DMS153 treated with DMSO at 0.1 percent for 48 hours (cell line): ENCODE measurements around the gene ZBTB6.

Source experiments
- DNase-seq: peaks from one replicate; lab custom pipeline; 2025; ENCODE audit not compliant: unreplicated experiment; lab: John Stamatoyannopoulos, UW

ZBTB6 gene

GRCh38 chr9:122912964-122913673 lies at the start of gene ZBTB6:
TSS of gene ZBTB6 (minus strand) at chr9:122913323. CDS start at chr9:122912072, 1,251 bp downstream.
- peak; percentile 48 for DNase-seq

DNA sequence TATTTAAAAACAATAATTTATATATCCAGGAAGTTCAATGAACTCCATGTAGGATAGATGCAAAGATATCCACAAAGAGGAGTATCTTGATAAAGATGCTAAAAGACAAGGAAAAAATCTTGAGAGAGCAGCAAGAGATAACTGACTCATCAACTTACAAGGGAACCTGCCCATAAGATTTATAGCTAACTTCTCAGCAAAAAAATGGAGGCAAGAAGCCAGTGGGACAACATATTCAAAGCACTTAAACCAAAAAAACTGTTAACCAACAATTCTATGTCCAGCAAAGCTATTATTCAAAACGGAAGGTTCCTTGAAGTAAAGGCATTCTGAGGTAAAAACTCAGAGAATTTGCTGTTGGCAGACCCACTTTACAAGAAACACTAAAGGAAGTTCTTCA lies 48.0 kb upstream of the ZBTB6 start:
- DNase-seq: no peak

DNA sequence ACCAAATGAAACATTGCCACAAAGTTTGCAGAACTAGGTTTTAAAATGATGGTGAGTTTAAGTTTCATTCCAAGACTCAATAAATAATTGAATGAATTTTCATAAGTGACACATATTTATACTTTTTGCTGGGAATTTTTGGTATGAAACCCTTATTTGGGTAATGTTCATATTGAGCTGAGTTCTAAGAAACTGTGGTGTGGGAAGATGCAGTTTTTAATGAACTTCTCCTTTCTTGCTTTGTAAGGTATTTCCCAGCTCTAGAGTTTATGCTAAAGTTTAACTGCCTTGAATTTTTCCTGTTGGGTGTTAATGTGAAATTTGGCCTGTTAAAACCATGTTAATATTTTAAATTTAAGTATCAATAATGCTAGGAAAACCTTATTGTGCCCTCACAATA lies 42.8 kb upstream of the ZBTB6 start:
- no peak for DNase-seq

DNA sequence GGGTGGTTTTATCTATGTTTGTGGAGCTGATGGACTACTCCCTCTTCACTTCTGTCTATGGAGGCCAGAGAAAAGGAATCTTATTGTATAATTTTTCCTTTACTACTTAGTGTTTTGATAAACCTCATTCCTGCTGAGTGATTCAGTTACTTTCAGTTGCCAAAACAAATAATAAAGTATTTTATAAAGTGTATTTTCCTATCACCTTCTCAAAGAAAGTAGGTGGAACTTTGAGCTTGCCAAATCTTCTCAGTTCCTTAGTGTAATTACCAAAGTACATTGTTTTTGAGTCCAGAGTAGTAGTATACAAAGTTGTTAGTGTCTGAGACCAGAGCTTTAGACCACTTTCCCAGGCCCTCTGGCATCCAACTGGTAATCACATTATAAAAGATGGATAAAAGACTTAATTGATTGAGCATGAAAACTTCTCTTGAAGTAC lies 41.1 kb upstream of the ZBTB6 start:
- no peak for DNase-seq

GRCh38 chr9:122951056-122951455 lies 37.9 kb upstream of the ZBTB6 start:
- no peak for DNase-seq

DNA sequence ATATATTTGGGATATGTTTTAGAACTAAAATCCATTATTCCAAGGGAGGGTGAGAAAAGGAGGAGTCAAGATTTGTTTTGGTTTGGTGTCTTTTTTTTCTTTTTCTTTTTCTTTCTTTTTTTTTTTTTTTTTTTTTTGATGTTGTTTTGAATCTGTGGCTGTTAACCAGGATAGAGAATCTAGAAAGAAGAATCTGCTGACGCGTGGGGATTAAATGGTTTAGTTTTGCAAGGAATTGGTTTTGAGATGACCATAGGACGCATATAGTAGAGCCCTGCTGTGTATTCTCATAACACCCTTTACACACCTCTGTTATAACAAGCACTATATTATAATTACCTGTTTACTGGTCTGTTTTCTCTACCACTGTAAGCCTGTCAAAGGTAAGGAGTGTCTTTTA lies 37.1 kb upstream of the ZBTB6 start:
- DNase-seq: no peak

DNA sequence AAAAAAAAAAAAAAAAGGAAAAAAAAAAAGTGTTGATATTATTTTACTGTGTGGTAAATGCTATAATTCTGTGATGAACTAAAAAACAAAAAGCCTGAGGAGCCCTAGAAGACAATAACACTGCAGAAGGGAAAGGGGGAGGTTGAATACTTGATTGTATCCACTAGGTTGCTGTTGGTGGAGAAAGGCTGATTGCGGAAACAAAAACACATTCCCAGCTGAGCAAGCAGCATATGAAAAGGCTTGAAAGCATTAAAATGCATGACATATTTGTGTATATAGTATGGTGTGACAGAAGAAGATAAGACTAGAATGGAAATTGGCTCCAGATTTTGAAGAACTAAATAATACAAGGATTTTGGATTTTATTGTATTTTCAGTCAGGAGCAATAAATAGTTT lies 36.6 kb upstream of the ZBTB6 start:
- no peak for DNase-seq

DNA sequence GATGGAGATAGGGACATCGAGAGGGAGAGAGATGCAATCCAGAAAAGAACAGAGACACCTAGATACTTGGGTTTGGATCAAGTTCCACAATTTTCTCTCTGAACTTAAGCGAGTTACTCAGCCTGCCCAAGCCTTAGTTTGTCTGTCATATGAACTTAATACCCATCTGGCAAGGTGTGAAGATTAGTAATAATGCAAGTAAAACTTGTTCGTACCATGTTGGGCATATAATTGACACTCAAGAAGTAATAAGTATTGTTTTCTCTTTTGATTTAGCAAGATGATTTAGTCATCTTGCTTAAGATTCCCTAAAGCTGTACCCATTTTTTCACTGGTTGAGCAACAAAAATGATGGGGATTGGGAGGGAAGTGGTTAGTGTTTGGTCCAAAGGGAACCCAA lies 35.2 kb upstream of the ZBTB6 start:
- no peak for DNase-seq

DNA sequence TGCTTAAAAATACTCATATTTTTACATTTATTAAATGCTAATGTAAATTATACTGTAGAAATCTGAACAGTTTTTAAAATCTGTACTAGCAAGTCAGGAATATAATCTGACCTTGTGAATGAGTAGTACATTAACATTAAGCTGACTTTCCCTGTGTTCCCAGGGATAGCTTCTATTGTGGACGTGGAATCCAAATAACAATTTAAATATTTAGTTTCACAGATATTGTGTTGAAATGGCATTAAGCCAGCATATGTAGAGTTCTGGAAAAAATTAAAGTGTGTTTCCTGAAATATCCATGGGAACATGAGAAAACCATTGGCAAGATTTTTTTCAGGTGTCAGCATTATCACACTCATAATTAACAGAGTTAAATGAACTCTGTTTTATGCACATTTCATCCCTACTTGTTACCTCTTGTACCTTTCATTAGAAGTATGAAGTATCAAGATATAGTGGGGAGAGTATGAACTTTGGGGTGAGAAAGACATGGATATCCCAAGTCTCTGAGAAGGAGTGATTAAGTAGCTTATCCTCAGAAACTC lies 33.4 kb upstream of the ZBTB6 start:
- no peak for DNase-seq

DNA sequence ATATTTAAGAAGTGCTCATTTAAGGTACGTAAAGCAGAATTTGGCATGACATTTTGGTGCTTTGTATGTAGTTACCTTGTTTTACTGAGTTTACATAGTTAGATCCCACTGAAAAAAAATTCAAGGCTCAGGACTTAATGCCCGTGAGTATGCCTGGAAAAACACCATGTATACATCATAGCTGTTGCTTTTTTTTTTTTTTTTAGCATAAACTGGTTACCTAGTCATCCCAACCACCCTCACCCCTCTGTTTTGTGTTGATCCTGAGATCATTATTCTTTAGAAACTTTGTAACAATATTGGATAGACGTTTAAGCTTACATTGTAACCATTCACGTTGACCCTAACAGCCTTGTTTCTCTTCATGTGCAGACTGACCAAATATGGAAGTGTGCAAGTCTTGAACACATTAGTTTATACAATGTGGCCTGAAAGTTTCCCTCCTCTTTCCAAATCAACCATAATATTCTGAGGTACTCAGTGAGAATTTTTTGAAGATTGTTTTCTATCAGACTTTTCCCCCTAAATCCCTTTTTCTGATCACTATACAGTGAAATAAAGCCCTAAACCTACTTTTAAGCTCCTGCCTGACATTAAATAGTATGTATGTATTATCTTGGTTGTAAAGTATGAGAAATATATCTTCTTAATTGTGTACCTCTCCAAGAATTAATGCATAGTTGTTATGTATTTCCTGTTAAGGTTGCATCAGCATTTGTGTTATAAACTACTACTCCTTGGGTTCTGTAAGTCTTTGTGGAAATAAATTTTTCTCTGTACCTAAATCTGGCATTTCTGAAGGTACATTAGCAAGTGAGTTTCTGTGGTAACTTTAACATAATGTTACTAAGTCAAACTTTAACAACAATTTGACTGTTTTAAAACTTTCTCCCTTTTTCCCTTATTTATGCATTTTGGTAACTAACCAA lies 32.1 kb upstream of the ZBTB6 start:
- DNase-seq: no peak

DNA sequence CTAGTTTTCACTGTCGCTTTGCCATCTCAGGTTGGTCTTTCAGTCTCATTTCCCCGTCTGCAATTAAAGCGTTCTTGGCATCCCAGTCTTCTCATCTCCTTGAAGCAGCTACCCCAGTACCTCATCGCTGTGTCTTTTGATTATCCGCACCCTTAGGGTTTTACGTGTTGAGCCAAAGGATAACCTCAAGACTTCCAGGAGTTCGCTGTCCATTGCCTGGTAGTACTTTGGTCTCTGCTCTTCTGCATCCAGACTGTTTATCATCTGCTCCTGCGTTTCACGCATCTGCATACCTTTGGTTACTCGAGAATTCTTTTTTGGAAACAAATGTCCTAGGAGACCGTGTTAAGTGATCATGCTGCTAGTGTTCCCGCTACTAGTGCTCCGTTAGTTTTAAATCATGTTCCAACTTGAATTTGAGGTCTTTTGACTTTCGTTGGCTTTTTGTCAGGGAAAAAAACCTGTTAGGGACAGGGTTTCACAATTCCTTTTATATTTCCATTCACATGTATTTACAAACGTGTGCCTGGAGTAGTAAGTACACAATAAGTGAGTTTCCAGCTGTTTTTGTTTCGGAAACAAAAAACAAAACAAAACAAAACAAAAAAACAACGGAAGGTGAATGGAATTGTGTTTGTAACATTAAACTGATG lies 28.6 kb upstream of the ZBTB6 start:
- DNase-seq: no peak

GRCh38 chr9:122940749-122941581 lies 27.8 kb upstream of the ZBTB6 start, which contains the start of gene RABGAP1:
TSS of gene RABGAP1 (plus strand) at chr9:122941020. CDS start at chr9:122957060, 16,040 bp downstream.
- peak; percentile 91 for DNase-seq

GRCh38 chr9:122940454-122940748 lies 27.3 kb upstream of the ZBTB6 start:
- DNase-seq: no peak

DNA sequence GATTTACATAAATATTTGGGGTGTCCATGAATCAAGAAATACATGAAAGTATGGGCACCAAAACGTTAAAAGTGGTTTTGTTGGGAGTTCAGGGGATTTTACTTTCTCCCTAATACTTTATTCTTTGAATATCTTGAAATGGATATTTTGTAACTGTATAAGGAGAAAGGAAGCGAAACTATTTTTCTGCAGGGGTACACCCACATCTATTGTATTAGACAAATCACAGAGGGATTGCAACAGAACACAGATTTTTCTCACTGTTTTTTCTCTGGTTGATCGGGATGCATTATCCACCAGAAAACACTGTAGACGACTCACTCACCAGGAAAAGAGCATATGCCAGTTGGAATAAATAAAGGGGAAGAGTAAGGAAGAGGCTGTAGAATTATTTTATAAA lies 26.5 kb upstream of the ZBTB6 start:
- no peak for DNase-seq

DNA sequence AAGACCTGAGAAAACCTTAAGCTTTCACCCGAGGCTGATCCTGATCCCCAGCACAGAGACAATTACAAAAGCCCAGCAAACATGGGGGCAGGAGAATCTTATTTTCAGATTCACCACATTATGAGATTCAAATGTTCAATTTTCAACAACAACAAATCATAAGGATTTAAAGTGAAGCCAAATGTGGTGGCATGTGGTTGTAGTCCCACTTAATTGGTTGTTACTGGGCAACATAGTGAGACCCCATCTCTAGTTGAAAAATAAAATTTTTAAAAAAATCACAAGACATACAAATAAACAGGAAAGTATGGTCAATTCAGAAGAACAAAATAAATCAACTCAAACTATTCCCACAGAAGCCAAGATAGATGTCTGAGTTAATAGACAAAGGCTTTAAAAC lies 23.8 kb upstream of the ZBTB6 start:
- no peak for DNase-seq

GRCh38 chr9:122936464-122936863 lies 23.3 kb upstream of the ZBTB6 start:
- no peak for DNase-seq

DNA sequence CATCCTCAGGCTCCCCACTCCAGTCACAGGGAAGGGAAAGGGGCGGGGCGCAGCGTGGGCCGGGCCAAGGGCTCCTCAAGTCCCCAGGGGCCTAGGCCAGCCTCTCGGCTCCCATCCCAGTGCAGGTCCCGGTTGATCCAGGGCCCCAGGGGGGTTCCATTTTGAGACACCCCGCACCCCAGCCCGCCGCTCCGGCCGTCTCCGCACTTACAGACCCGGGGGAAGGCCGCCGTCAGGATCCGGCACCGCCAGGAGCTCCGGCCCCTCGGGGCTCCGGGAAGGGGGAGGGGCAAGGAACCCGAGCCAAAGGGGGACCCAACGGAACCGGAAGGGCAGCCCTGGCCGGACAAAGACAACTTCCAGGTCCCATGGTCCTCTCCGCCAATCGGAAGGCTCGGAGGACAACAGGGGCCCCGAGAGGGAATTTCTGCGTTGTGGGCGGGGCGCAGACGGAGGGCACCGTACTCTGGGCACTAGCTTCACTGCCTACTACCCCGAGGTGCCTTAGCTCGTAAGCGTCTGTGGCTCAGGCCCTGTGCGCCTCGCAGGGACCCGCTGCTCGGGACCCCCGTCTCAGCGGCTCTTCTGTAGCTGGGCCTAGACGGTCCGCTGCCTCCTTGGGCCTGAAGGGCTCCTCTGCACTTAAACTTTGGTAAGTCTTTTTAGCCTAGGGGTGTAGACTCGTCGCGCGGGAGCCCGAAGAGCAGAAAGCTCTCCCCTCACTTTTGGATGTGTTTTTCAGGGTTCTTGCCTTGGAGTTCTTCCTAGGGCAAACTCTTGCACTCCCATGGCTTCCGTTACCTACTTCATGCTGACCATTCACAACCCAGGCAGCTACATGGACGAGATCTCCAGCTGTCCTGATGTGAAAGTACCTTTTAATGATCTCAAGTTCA lies 18.4 kb upstream of the ZBTB6 start, which contains the start of gene ZBTB26:
TSS of gene ZBTB26 (minus strand) at position 287 of the 896 bp plus-strand sequence. CDS start 11,578 bp downstream, outside the sequence.
- peak; percentile 67 for DNase-seq

DNA sequence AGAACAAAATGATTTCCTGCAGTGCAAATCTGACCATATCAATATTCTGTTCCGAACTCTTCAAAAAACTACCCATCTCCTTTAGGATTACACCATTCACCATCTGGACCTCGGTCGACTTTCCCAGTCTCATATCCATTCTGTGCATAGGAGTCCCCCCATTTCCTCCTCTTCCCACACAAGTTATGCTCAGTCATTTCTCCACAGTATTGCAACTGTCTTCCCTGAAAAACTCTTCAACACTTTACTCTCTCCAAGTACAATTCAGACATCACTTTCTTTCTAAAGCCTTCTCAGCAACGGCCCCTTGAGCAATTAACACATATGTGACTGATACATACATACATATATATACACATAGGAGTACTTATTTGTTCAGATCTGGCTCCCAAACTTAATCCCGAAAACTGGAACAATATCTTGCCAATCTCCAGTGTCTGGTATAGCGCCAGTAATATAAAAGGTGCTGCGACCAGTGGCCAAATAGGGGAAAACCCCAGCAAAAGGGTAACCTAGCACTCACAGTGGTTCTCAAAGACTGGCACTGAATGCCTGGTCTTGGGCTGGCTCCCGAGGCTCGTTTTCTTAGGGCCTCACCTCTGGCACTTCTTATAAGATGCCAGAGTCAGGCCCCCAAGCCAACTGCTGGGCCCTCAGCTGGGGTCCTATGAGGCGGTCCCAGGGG lies 17.6 kb upstream of the ZBTB6 start:
- DNase-seq: no peak

GRCh38 chr9:122929796-122930354 lies 16.8 kb upstream of the ZBTB6 start:
- DNase-seq: no peak
